Glutamatergic neuron (in vitro differentiated cells): ENCODE data around the gene RALGAPA2. TPM values are rescaled to one million over a fixed set of nuclear protein-coding genes. Genes with fewer than 3 reads are reported as not detected.

Experiments
- DNase-seq: peaks from one replicate; pipeline ENCODE4 v3.0.0; 2022
- H3K27ac Mint-ChIP-seq: one replicate; pipeline ENCODE4 v1.8.0; 2020; ENCODE audit warnings: mild to moderate bottlenecking, mixed read lengths, inconsistent platforms; ENCODE audit not compliant: unreplicated experiment
- H3K27me3 Mint-ChIP-seq: one replicate; pipeline ENCODE4 v1.8.0; 2020; ENCODE audit warnings: mild to moderate bottlenecking, moderate library complexity, mixed read lengths, inconsistent platforms; ENCODE audit not compliant: unreplicated experiment
- H3K36me3 Mint-ChIP-seq: one replicate; pipeline ENCODE4 v1.8.0; 2020; ENCODE audit warnings: mild to moderate bottlenecking, mixed read lengths, inconsistent platforms; ENCODE audit not compliant: unreplicated experiment
- H3K4me1 Mint-ChIP-seq: one replicate; pipeline ENCODE4 v1.8.0; 2020; ENCODE audit warnings: mild to moderate bottlenecking, low read depth, mixed read lengths, inconsistent platforms; ENCODE audit not compliant: unreplicated experiment
- H3K4me3 Mint-ChIP-seq: one replicate; pipeline ENCODE4 v1.8.0; 2020; ENCODE audit warnings: mild to moderate bottlenecking, mixed read lengths, inconsistent platforms; ENCODE audit not compliant: unreplicated experiment
- H3K9me3 Mint-ChIP-seq: one replicate; pipeline ENCODE4 v1.8.0; 2020; ENCODE audit warnings: mild to moderate bottlenecking, moderate library complexity, mixed read lengths, inconsistent platforms; ENCODE audit not compliant: unreplicated experiment
- CTCF ChIP-seq: fragments of 200-600 bp; sonication (generic); IDR thresholded peaks from one replicate; pipeline ENCODE4 v1.5.0; 2021; ENCODE audit not compliant: partially characterized antibody, unreplicated experiment
- total RNA-seq: library from RNA; stranded (reverse); fragmentation: NEBNext Ultra II Directional; extraction: Animal tissue kit (Norgen Biotek cat#: 25700); gene quantifications from one replicate; pipeline ENCODE4 v1.2.1, GENCODE V29; 2021; ENCODE audit not compliant: unreplicated experiment

Gene RALGAPA2
- total RNA-seq, 1 donor from 2014 or later: 60.9 TPM

DNA sequence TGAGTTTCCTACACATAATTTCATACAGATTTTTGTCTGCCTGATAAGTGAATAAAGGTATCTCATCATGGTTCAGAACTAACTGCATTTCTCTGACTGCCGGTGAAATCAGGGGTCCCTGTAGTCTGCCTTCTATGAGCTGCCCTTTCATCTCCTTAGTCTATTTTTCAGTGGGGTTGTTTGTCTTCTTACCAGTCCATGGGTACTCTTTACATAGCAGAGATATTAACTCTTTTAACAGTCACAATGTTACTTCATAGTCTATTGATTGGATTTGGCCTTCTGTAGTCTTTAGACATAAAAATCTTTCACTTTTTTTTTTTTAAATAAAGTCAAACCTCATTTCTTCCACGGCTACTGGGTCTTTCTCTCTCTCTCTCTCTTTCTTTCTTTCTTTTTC, 79.8 kb downstream of the RALGAPA2 start:
- Mint-ChIP-seq H3K4me1 (peaks cover 2% of the 10 kb centered on the region), H3K9me3 (no peaks in the 10 kb centered on the region), H3K36me3 (no peaks in the 10 kb centered on the region), H3K27me3 (no peaks in the 10 kb centered on the region), H3K27ac (no peak overlapping the region), H3K4me3 (no peak overlapping the region)
- no peak for TF ChIP-seq CTCF
- no peak for DNase-seq

DNA sequence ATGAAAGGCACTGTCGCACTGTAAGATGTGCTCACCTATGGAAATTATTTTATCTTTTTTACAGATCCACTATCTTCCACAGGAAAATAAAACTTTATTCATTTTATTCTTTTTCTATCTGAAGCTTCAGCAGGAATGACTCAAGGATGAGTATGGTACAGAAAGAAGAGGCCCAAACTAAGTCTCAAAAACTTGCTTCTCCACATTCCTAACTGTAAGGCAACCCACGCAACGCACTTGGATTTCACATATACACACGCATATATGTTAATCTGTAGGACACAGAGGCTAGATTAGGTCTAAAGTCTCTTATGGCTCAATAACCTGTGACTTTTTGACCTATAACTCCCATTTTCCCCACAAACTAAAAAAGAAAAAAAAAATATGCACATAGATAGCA, 81.9 kb downstream of the RALGAPA2 start:
- H3K4me1 Mint-ChIP-seq: peaks cover 2% of the 10 kb centered on the region
- no peaks in the 10 kb centered on the region for H3K27me3 Mint-ChIP-seq
- no peak for DNase-seq
- H3K36me3 Mint-ChIP-seq: no peaks in the 10 kb centered on the region
- H3K9me3 Mint-ChIP-seq: no peaks in the 10 kb centered on the region
- no peak overlapping the region for H3K27ac Mint-ChIP-seq
- H3K4me3 Mint-ChIP-seq: no peak overlapping the region
- TF ChIP-seq CTCF: no peak

DNA sequence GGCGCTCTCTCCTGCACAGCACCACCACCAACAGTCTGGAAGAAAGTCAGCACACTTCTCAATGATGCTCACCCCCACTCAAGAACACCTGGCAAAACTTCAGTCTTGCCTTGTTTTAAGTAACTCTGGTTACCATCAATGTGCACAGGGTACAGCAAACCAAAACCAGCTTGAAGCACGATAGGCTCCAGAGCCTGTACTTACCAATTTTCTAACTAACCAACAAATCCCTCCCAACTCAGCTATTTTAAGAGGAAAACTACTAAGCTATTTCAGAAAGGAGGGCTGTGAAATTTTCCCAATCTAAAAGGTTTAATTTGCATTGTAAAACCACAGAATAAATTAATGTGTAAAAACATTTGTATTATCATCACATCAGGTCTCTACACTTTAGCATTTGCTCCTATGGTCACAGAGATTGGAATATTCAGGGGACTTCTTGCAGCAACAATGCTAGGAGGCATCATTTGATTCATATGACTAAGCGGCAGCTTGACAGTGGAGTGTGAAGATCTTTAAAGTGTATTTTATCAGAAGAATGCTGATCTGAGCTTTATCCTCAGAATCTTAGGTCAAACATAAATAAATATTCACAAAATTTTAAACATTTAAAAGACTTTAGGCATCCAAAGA, 82.8 kb downstream of the RALGAPA2 start:
- H3K4me1 Mint-ChIP-seq: peaks cover 2% of the 10 kb centered on the region

DNA sequence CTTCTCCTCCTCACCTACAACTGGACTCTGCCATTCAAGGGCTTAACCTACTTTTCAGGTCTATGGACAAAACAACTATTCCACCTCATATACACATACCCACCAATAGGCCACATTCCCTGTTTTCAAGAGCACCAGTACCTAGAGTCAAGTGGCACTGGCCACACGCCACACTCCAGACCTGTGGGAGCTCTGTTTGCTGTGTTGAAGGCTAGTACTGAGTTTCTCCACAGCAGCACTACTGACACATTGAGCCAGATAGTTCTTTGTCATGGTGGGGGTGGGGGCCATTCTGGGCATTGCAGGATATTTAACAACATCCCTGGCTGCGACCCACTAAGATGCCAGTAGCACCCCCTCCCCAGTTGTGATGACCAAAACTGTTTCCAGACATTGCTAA, 84.1 kb downstream of the RALGAPA2 start:
- H3K4me1 Mint-ChIP-seq: peaks cover 2% of the 10 kb centered on the region
- peaks cover 1% of the 10 kb centered on the region for H3K27me3 Mint-ChIP-seq
- no peak for DNase-seq
- no peak for TF ChIP-seq CTCF
- no peaks in the 10 kb centered on the region for H3K36me3 Mint-ChIP-seq
- H3K9me3 Mint-ChIP-seq: no peaks in the 10 kb centered on the region
- no peak overlapping the region for H3K27ac Mint-ChIP-seq
- no peak overlapping the region for H3K4me3 Mint-ChIP-seq

More for the DNA sequence above, 82.8 kb downstream of the RALGAPA2 start:
- H3K9me3 Mint-ChIP-seq: no peaks in the 10 kb centered on the region
- no peak for TF ChIP-seq CTCF
- peaks cover 1% of the 10 kb centered on the region for H3K27me3 Mint-ChIP-seq
- no peak overlapping the region for H3K4me3 Mint-ChIP-seq
- no peak for DNase-seq
- H3K36me3 Mint-ChIP-seq: no peaks in the 10 kb centered on the region
- H3K27ac Mint-ChIP-seq: no peak overlapping the region

DNA sequence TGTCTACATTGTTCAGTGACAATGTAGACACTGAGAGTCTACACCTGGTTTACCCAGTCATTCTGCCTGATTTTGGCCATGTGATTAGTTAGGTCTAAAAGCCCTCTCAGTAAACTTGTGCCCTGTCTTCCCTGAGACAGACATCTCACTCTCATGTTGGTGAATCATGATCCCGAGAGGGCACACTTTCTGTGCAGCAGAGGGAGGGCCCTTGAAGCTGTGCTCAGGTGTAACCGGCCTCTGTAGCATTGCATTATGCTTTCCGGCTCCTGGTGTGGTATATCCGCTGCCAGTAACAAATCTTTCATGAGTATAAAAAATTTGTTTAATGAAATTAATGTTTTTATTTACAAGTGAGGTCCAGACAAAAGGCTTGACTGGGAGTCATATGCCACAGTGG, 85.0 kb downstream of the RALGAPA2 start:
- TF ChIP-seq CTCF: no peak
- H3K36me3 Mint-ChIP-seq: no peaks in the 10 kb centered on the region
- H3K9me3 Mint-ChIP-seq: no peaks in the 10 kb centered on the region
- H3K4me3 Mint-ChIP-seq: no peak overlapping the region
- peaks cover 2% of the 10 kb centered on the region for H3K4me1 Mint-ChIP-seq
- H3K27me3 Mint-ChIP-seq: peaks cover 1% of the 10 kb centered on the region
- no peak overlapping the region for H3K27ac Mint-ChIP-seq
- DNase-seq: no peak
